DND-41 (cell line): ENCODE results near the gene CALR.

ENCODE experiments used
- ATAC-seq: fragments of 200-7000 bp; cut with Tn5 transposase; 3 replicates; pipeline ENCODE4 v1.9.1; 2021; ENCODE audit warnings: low read depth; ENCODE audit not compliant: insufficient read depth
- DNase-seq: peaks from one replicate; pipeline ENCODE4 v3.0.0-alpha.2; 2020
- H2AFZ ChIP-seq: 2 replicates; pipeline ENCODE4 v1.6.0; 2012; ENCODE audit warnings: low read depth, low read length
- H3K27ac ChIP-seq: 2 replicates; pipeline ENCODE4 v1.5.1; 2012; ENCODE audit warnings: low read length, inconsistent platforms
- H3K27me3 ChIP-seq: fragments of 200-600 bp; sonication (generic); 2 replicates; pipeline ENCODE4 v1.6.0; 2012; ENCODE audit warnings: low read length, mild to moderate bottlenecking, inconsistent platforms; ENCODE audit not compliant: insufficient read depth, poor library complexity
- H3K36me3 ChIP-seq: 2 replicates; pipeline ENCODE4 v1.5.1; 2012; ENCODE audit warnings: low read length, inconsistent platforms; ENCODE audit not compliant: insufficient read depth
- H3K4me1 ChIP-seq: 2 replicates; pipeline ENCODE4 v1.5.1; 2012; ENCODE audit warnings: mild to moderate bottlenecking, low read length; ENCODE audit not compliant: insufficient read depth
- H3K4me2 ChIP-seq: 2 replicates; pipeline ENCODE4 v1.6.0; 2012; ENCODE audit warnings: mild to moderate bottlenecking, moderate library complexity, low read length, inconsistent platforms; ENCODE audit not compliant: insufficient read depth
- H3K4me3 ChIP-seq, 2 experiments: fragments of 200-600 bp in 1 of 2; shearing (Covaris generic) in 1 of 2; 2 replicates each; pipeline ENCODE4 v1.5.1; 2012 to 2016; ENCODE audit warnings: inconsistent platforms in 2 of 2, low read length in 2 of 2, mild to moderate bottlenecking in 2 of 2, low read depth in 1 of 2, moderate library complexity in 1 of 2
- H3K79me2 ChIP-seq: 2 replicates; pipeline ENCODE4 v1.6.0; 2012; ENCODE audit warnings: low read length, inconsistent platforms; ENCODE audit not compliant: insufficient read depth
- H3K9ac ChIP-seq: 2 replicates; pipeline ENCODE4 v1.6.0; 2012; ENCODE audit warnings: low read depth, mild to moderate bottlenecking, inconsistent platforms, low read length, moderate library complexity
- H3K9me3 ChIP-seq: 2 replicates; pipeline ENCODE4 v1.5.1; 2012; ENCODE audit warnings: low read length, moderate library complexity, mild to moderate bottlenecking, inconsistent platforms; ENCODE audit not compliant: insufficient read depth, severe bottlenecking
- H4K20me1 ChIP-seq: 2 replicates; pipeline ENCODE4 v1.6.0; 2012; ENCODE audit warnings: low read length; ENCODE audit not compliant: insufficient read depth
- EZH2 ChIP-seq: IDR thresholded peaks from 3 replicates; pipeline ENCODE4 v1.6.1; 2012; ENCODE audit warnings: borderline replicate concordance, low read depth, mild to moderate bottlenecking, moderate library complexity, low read length, inconsistent platforms; ENCODE audit not compliant: severe bottlenecking
- TF ChIP-seq, protein P1 (sequence below): IDR thresholded peaks from 2 replicates; pipeline ENCODE4 v1.5.1; 2012; ENCODE audit warnings: borderline replicate concordance, low read length, moderate library complexity, mild to moderate bottlenecking; ENCODE audit not compliant: poor library complexity, severe bottlenecking; ENCODE audit errors: extremely low read depth

CALR gene

DNA sequence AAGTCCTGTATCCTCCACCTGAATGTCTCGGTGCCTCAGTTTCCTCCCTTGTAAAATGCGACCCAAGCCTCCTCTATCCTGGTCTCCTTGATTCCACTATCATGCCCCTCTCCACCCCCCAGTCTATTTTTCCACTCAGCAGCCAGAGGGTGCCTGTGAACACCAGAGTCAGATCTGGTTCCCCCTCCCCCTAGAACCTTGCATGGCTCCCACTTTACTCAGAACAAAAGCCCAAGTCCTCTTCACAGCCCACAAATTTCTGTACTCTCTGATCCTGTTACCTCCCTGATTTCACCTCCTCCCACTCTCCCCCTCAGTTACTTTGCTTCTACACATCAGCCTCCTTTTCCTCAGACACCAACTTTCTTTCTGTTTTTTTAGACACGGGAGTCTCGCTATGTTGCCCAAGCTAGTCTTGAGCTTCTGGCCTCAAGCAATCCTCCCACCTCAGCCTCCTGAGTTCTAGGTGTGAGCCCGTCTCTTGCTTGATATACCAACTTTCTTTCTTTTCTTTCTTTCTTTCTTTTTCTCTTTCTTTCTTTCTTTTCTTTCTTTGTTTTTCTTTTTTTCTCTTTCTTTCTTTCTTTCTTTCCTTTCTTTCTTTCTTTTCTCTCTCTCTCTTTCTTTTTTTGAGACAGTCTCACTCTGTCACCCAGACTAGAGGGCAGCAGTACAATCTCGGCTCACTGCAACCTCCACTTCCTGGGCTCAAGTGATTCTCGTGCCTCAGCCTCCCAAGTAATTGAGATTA is 31.8 kb downstream of the CALR start:
- H2AFZ ChIP-seq, result no peak overlapping the region
- H3K4me3 ChIP-seq, result no peak overlapping the region

DNA sequence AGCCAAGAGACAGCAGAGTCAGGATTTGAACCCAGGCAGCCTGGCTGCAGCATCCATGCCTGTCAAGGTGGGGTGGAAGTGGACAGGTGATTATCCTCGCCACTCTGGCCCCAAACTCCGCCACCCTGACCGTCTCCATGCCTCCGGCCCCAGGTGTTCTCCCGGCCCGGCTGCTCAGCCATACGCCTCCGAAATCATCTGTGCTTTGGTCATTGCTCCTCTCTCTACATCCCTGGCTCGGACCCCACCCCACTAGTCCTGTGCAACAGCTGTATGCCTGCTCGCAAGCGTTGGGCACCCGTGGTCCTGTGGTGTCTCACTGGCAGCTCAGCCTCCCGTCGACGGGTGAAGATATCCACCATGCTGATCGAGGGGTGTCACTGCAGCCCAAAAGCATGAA is 34.8 kb downstream of the CALR start:
- Histone ChIP-seq H3K27ac (no peak overlapping the region), H3K4me1 (no peaks in the 10 kb centered on the region), H2AFZ (no peak overlapping the region), H4K20me1 (0 out of 2 replicates have a peak, but pooled peaks cover 3% of the 10 kb centered on the region), H3K4me2 (no peak overlapping the region), H3K4me3 (no peak overlapping the region), H3K36me3 (no peaks in the 10 kb centered on the region), H3K27me3 (no peaks in the 10 kb centered on the region), H3K9me3 (no peaks in the 10 kb centered on the region), H3K9ac (no peak overlapping the region), H3K79me2 (no peaks in the 10 kb centered on the region)
- TF ChIP-seq, protein P1, sequence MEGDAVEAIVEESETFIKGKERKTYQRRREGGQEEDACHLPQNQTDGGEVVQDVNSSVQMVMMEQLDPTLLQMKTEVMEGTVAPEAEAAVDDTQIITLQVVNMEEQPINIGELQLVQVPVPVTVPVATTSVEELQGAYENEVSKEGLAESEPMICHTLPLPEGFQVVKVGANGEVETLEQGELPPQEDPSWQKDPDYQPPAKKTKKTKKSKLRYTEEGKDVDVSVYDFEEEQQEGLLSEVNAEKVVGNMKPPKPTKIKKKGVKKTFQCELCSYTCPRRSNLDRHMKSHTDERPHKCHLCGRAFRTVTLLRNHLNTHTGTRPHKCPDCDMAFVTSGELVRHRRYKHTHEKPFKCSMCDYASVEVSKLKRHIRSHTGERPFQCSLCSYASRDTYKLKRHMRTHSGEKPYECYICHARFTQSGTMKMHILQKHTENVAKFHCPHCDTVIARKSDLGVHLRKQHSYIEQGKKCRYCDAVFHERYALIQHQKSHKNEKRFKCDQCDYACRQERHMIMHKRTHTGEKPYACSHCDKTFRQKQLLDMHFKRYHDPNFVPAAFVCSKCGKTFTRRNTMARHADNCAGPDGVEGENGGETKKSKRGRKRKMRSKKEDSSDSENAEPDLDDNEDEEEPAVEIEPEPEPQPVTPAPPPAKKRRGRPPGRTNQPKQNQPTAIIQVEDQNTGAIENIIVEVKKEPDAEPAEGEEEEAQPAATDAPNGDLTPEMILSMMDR, result no peak
- no peak for ATAC-seq
- DNase-seq, result no peak

More for the DNA sequence above, 31.8 kb downstream of the CALR start:
- ATAC-seq (no peak), DNase-seq (no peak)
- TF ChIP-seq, protein P1, result no peak
- no peak for TF ChIP-seq EZH2
- H4K20me1 ChIP-seq, result no peaks in the 10 kb centered on the region
- no peaks in the 10 kb centered on the region for H3K9me3 ChIP-seq
- H3K27me3 ChIP-seq, result no peaks in the 10 kb centered on the region
- H3K4me2 ChIP-seq, result no peak overlapping the region
- peaks cover 10% of the 10 kb centered on the region for H3K4me1 ChIP-seq
- no peak overlapping the region for H3K9ac ChIP-seq
- H3K79me2 ChIP-seq, result no peaks in the 10 kb centered on the region
- H3K36me3 ChIP-seq, result no peaks in the 10 kb centered on the region
- H3K27ac ChIP-seq, result no peak overlapping the region

- H3K27ac ChIP-seq, result no peak overlapping the region
- H3K36me3 ChIP-seq, result no peaks in the 10 kb centered on the region
- H3K9ac ChIP-seq, result no peak overlapping the region
- H3K4me1 ChIP-seq, result no peaks in the 10 kb centered on the region
- H4K20me1 ChIP-seq, result 0 out of 2 replicates have a peak, but pooled peaks cover 3% of the 10 kb centered on the region
- H3K9me3 ChIP-seq, result no peaks in the 10 kb centered on the region
- TF ChIP-seq, protein P1, result no peak
- no peak for TF ChIP-seq EZH2
- DNase-seq, result no peak
- ATAC-seq, result no peak
- no peak overlapping the region for H3K4me3 ChIP-seq
- H2AFZ ChIP-seq, result no peak overlapping the region
- H3K4me2 ChIP-seq, result no peak overlapping the region
- no peaks in the 10 kb centered on the region for H3K27me3 ChIP-seq
- no peaks in the 10 kb centered on the region for H3K79me2 ChIP-seq
Measured at GRCh38 chr19:12974301-12975220, 36.2 kb downstream of the CALR start.
